ENCODE data around the gene NRP1. TPM values are rescaled to one million over a fixed set of nuclear protein-coding genes. Genes with fewer than 3 reads are reported as not detected.

The NRP1 gene
- total and polyA plus RNA-seq, 2 of the 8 experiments (the other 6 are each of a cell fraction or from before 2014, with no cell fraction given): 1.2 to 2.1 TPM

DNA sequence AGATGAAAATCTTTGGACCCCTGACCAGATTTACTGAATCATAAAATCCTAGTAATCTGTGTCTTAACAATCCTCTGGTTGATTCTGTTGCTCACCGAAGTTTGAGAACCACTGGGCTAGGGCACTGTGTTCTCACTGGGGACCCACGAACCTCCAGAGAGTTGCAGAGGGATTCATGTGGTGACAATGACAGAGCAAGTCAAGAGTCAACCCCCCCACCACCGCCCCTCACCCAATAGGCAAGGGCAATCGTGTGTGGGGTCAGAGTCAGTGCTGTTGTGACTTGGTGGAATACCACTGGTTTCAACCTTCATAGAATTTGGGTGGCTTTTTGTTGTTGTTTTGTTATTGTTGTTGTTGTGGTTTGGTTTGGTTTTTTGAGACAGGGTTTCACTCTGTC, 23.5 kb upstream of the NRP1 start:
- Histone ChIP-seq H3K4me1 (replicated peaks in 1 of 4; ENCODE audit: control insufficient read depth in 3 of 4, insufficient read depth in 4 of 4, low read length in 3 of 4) (no peaks in the 10 kb centered on the region), H3K79me2 (ENCODE audit: control insufficient read depth in 1 of 2, insufficient read depth in 2 of 2, low read length in 2 of 2) (no peaks in the 10 kb centered on the region), H2AFZ (ENCODE audit: low read length) (no peak overlapping the region), H3K36me3 (ENCODE audit: control insufficient read depth in 2 of 4, insufficient read depth in 4 of 4, low read length in 3 of 4) (no peaks in the 10 kb centered on the region), H3K79me1 (ENCODE audit: low read depth, low read length) (no peaks in the 10 kb centered on the region), H3K9ac (replicated peaks in 1 of 4; ENCODE audit: extremely low read depth in 1 of 4, low read depth in 3 of 4, low read length in 3 of 4) (no peak overlapping the region), H2BK15ac (ENCODE audit: low read length) (no peak overlapping the region), H2BK12ac (ENCODE audit: low read depth, low read length) (no peak overlapping the region), H2BK120ac (replicated peaks; ENCODE audit: low read depth, low read length) (no peak overlapping the region), H3K4me3 (ENCODE audit: extremely low read depth in 1 of 4, insufficient read depth in 2 of 4, low read depth in 3 of 4, low read length in 4 of 4) (no peak overlapping the region), H3K23ac (ENCODE audit: insufficient read length) (no peak overlapping the region), H3K14ac (ENCODE audit: insufficient read length) (no peak overlapping the region), H3K4ac (replicated peaks; ENCODE audit: insufficient read length, low read depth, low read length) (no peak overlapping the region), H2AK5ac (ENCODE audit: low read depth, low read length) (no peak overlapping the region), H3K9me3 (ENCODE audit: insufficient read depth in 2 of 2, low read depth in 1 of 2, low read length in 1 of 2) (no peaks in the 10 kb centered on the region), H3K18ac (ENCODE audit: extremely low read depth, low read length) (no peak overlapping the region), H4K91ac (replicated peaks; ENCODE audit: insufficient read length, low read length) (no peak overlapping the region), H3K23me2 (ENCODE audit: low read depth, low read length) (no peaks in the 10 kb centered on the region), H2BK20ac (ENCODE audit: low read length) (no peak overlapping the region), H3K4me2 (ENCODE audit: insufficient read depth in 1 of 2, low read depth in 2 of 2, low read length in 2 of 2) (no peak overlapping the region), H3K27ac (ENCODE audit: low read depth, low read length) (no peak overlapping the region), H4K20me1 (replicated peaks in 1 of 2; ENCODE audit: control insufficient read depth in 1 of 2, insufficient read depth in 2 of 2, low read length in 2 of 2) (no peaks in the 10 kb centered on the region), H3K27me3 (replicated peaks in 1 of 4; ENCODE audit: control insufficient read depth in 3 of 4, extremely low read depth in 1 of 4, insufficient read depth in 3 of 4, low read length in 3 of 4) (no peaks in the 10 kb centered on the region), H3K56ac (replicated peaks; ENCODE audit: insufficient read length, low read depth, low read length) (no peak overlapping the region), H4K8ac (ENCODE audit: extremely low read depth, insufficient read depth, low read length) (no peak overlapping the region), H4K5ac (ENCODE audit: insufficient read length, low read depth, low read length) (no peak overlapping the region), H2BK5ac (ENCODE audit: low read depth, low read length) (no peak overlapping the region)
- no peak for FAIRE-seq
- no peak for DNase-seq (ENCODE audit: low read depth in 1 of 2, low spot score in 2 of 2)
- WGBS, 2 experiments (ENCODE audit: extremely low coverage in 1 of 2, insufficient coverage in 1 of 2, insufficient read length in 1 of 2, insufficient replicate concordance in 2 of 2, low coverage in 1 of 2, low lambda C conversion rate in 2 of 2, missing lambda C conversion rate in 1 of 2): 66% methylated on average over 4 of the region's 4 CpGs; no CpG with 5 or more reads in 1 of the 2 experiments
- POLR2A ChIA-PET (ENCODE audit: partially characterized antibody): no interaction called here
- CTCF ChIA-PET (ENCODE audit: partially characterized antibody): no interaction called here
- TF ChIP-seq, protein P1, sequence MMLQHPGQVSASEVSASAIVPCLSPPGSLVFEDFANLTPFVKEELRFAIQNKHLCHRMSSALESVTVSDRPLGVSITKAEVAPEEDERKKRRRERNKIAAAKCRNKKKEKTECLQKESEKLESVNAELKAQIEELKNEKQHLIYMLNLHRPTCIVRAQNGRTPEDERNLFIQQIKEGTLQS (IDR thresholded peaks at IDR 0.05; ENCODE audit: insufficient read depth, low read depth, low read length): no peak
- TF ChIP-seq SIX5 (IDR thresholded peaks at IDR 0.05; ENCODE audit: low read depth, low read length): no peak
- TF ChIP-seq EZH2 (IDR thresholded peaks at IDR 0.05; ENCODE audit: low read depth, low read length, severe bottlenecking): no peak
- TF ChIP-seq RBBP5 (IDR thresholded peaks at IDR 0.05; ENCODE audit: borderline replicate concordance, low read depth, low read length): no peak
- no peak for TF ChIP-seq MAFK (IDR thresholded peaks at IDR 0.05; ENCODE audit: low read depth, low read length)
- TF ChIP-seq TBP (IDR thresholded peaks at IDR 0.05; ENCODE audit: low read depth, low read length): no peak
- no peak for TF ChIP-seq SIRT6 (IDR thresholded peaks at IDR 0.05; ENCODE audit: low read length)
